Measurements from ENCODE around the gene GALNT15.

- no peak for TF ChIP-seq CTCF (IDR thresholded peaks at IDR 0.05; ENCODE audit: low read depth, low read length, missing input control)
- TF ChIP-seq YY1 (IDR thresholded peaks at IDR 0.05), result no peak
- no peak for TF ChIP-seq TAF1 (conservative IDR thresholded peaks at IDR 0.05)
- no peak for TF ChIP-seq JUND (IDR thresholded peaks at IDR 0.05)
- TF ChIP-seq ATF3 (IDR thresholded peaks at IDR 0.05), result no peak
- TF ChIP-seq SP1 (IDR thresholded peaks at IDR 0.05), result no peak
- no peak for TF ChIP-seq FOXA1 (IDR thresholded peaks at IDR 0.05)
- no peak for TF ChIP-seq EGR1 (IDR thresholded peaks at IDR 0.05; ENCODE audit: low read depth in 2 of 2)
- no peak for TF ChIP-seq GABPA (IDR thresholded peaks at IDR 0.05 in 1 of 2, conservative IDR thresholded peaks at IDR 0.05 in 1 of 2)
- TF ChIP-seq RAD21 (IDR thresholded peaks at IDR 0.05), result no peak
- TF ChIP-seq REST (IDR thresholded peaks at IDR 0.05), result no peak
Observed at GRCh38 chr3:16186086-16186485, 11.6 kb downstream of the GALNT15 start.

Measured in liver (tissue), 3 donors.